Osteocyte (in vitro differentiated cells): Measurements from ENCODE around the gene PAX2. TPM values are rescaled to one million over a fixed set of nuclear protein-coding genes. Genes with fewer than 3 reads are reported as not detected.

Source experiments
- DNase-seq: peaks from one replicate; pipeline ENCODE4 v3.0.0; 2021; ENCODE audit warnings: mixed read lengths; ENCODE audit not compliant: unreplicated experiment; ENCODE audit errors: extremely low spot score
- H3K27ac Mint-ChIP-seq: one replicate; pipeline ENCODE4 v1.8.0; 2021; ENCODE audit warnings: mild to moderate bottlenecking, mixed read lengths; ENCODE audit not compliant: unreplicated experiment
- H3K27me3 Mint-ChIP-seq: one replicate; pipeline ENCODE4 v1.8.0; 2021; ENCODE audit warnings: mixed read lengths; ENCODE audit not compliant: unreplicated experiment
- H3K36me3 Mint-ChIP-seq: one replicate; pipeline ENCODE4 v1.8.0; 2021; ENCODE audit warnings: mixed read lengths; ENCODE audit not compliant: unreplicated experiment
- H3K4me1 Mint-ChIP-seq: one replicate; pipeline ENCODE4 v1.8.0; 2021; ENCODE audit warnings: mixed read lengths; ENCODE audit not compliant: unreplicated experiment
- H3K4me3 Mint-ChIP-seq: one replicate; pipeline ENCODE4 v1.8.0; 2021; ENCODE audit warnings: mild to moderate bottlenecking, moderate library complexity, mixed read lengths; ENCODE audit not compliant: unreplicated experiment
- H3K9me3 Mint-ChIP-seq: one replicate; pipeline ENCODE4 v1.8.0; 2021; ENCODE audit warnings: mixed read lengths; ENCODE audit not compliant: unreplicated experiment
- total RNA-seq: library from RNA; stranded (reverse); gene quantifications from 2 replicates; pipeline ENCODE4 v1.2.1, GENCODE V29; 2021
- TF ChIP-seq, protein P1 (sequence below): fragments of 200-600 bp; sonication (generic); IDR thresholded peaks from 2 replicates; pipeline ENCODE4 v1.5.0; 2021; ENCODE audit warnings: antibody characterized with exemption, mild to moderate bottlenecking, moderate library complexity

PAX2 gene
- total RNA-seq, 1 donor from 2014 or later = 0.30 TPM

- Mint-ChIP-seq H3K9me3 (no peaks in the 10 kb centered on the region), H3K4me3 (no peak overlapping the region), H3K4me1 (no peaks in the 10 kb centered on the region), H3K27ac (no peak overlapping the region), H3K36me3 (no peaks in the 10 kb centered on the region), H3K27me3 (peaks cover 21% of the 10 kb centered on the region)
- DNase-seq = no peak
- TF ChIP-seq, protein P1, sequence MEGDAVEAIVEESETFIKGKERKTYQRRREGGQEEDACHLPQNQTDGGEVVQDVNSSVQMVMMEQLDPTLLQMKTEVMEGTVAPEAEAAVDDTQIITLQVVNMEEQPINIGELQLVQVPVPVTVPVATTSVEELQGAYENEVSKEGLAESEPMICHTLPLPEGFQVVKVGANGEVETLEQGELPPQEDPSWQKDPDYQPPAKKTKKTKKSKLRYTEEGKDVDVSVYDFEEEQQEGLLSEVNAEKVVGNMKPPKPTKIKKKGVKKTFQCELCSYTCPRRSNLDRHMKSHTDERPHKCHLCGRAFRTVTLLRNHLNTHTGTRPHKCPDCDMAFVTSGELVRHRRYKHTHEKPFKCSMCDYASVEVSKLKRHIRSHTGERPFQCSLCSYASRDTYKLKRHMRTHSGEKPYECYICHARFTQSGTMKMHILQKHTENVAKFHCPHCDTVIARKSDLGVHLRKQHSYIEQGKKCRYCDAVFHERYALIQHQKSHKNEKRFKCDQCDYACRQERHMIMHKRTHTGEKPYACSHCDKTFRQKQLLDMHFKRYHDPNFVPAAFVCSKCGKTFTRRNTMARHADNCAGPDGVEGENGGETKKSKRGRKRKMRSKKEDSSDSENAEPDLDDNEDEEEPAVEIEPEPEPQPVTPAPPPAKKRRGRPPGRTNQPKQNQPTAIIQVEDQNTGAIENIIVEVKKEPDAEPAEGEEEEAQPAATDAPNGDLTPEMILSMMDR = no peak
Measured at GRCh38 chr10:100838986-100839385, 93.6 kb downstream of the PAX2 start.

GRCh38 chr10:100841528-100841927, 96.1 kb downstream of the PAX2 start:
- DNase-seq = no peak
- Mint-ChIP-seq H3K27me3 (peaks cover 27% of the 10 kb centered on the region), H3K36me3 (no peaks in the 10 kb centered on the region), H3K4me1 (no peaks in the 10 kb centered on the region), H3K9me3 (no peaks in the 10 kb centered on the region), H3K4me3 (no peak overlapping the region), H3K27ac (no peak overlapping the region)
- TF ChIP-seq, protein P1 = no peak

- H3K27me3 Mint-ChIP-seq = peaks cover 59% of the 10 kb centered on the region
- no peak overlapping the region for H3K4me3 Mint-ChIP-seq
- TF ChIP-seq, protein P1 = no peak
Measured at GRCh38 chr10:100847440-100847839, 102.1 kb downstream of the PAX2 start.

GRCh38 chr10:100848770-100849169, 103.4 kb downstream of the PAX2 start:
- H3K4me3 Mint-ChIP-seq = no peak overlapping the region
- H3K27me3 Mint-ChIP-seq = peaks cover 60% of the 10 kb centered on the region
- H3K36me3 Mint-ChIP-seq = no peaks in the 10 kb centered on the region
- TF ChIP-seq, protein P1 = no peak
- H3K4me1 Mint-ChIP-seq = no peaks in the 10 kb centered on the region
- H3K9me3 Mint-ChIP-seq = no peaks in the 10 kb centered on the region
- no peak for DNase-seq
- H3K27ac Mint-ChIP-seq = no peak overlapping the region

More at GRCh38 chr10:100847440-100847839, 102.1 kb downstream of the PAX2 start:
- no peaks in the 10 kb centered on the region for H3K36me3 Mint-ChIP-seq
- no peaks in the 10 kb centered on the region for H3K4me1 Mint-ChIP-seq
- H3K27ac Mint-ChIP-seq = no peak overlapping the region
- DNase-seq = no peak
- H3K9me3 Mint-ChIP-seq = no peaks in the 10 kb centered on the region

GRCh38 chr10:100858261-100858660, 112.9 kb downstream of the PAX2 start:
- no peak for DNase-seq
- H3K36me3 Mint-ChIP-seq = no peaks in the 10 kb centered on the region
- no peaks in the 10 kb centered on the region for H3K4me1 Mint-ChIP-seq
- TF ChIP-seq, protein P1 = no peak
- peaks cover 74% of the 10 kb centered on the region for H3K27me3 Mint-ChIP-seq
- H3K4me3 Mint-ChIP-seq = no peak overlapping the region
- no peak overlapping the region for H3K27ac Mint-ChIP-seq
- no peaks in the 10 kb centered on the region for H3K9me3 Mint-ChIP-seq
